HG02840 (cell line): ENCODE results near the gene MTURN.
"Not testable (repeated sequence)": the region's sequence is repeated elsewhere in the genome, so short reads cannot be mapped to it uniquely, and the experiment has no call there.

Experiments
- ATAC-seq: cut with Tn5 transposase; IDR thresholded peaks from one replicate; pipeline ENCODE4 v1.9.1; 2021; ENCODE audit warnings: mild to moderate bottlenecking, moderate library complexity, moderate number of reproducible peaks; ENCODE audit not compliant: unreplicated experiment, low FRiP score

The MTURN gene

DNA sequence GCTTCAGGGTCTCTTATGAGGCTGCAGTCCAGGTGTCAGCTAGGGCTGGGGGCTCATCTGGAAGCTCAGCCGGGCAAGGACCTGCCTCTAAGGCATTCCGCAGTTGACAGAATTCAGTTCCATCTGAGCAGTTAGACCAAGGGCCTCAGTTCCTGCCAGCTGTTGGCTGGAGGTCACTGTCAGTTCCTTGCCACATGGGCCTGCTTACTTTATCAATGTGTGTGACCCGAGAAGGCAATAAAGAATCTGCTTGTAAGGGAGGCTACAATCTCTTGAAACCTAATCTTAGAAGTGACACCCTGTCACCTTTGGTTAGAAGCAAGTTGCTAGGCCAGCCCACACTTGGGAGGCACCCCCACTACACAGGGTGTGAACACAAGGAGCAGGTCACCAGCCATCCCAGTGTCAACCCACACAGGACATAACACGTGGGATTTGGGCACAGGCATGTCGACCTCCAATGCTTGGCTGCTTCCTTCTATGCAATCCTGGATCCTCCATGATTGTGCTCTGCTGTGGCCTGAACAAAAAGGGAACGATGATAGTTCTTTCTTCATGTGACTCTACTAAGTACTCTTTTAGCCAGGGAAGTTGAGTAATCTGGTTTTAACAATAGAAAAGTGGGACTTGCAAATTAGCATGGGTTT, 41.8 kb downstream of the MTURN start:
- no peak for ATAC-seq

DNA sequence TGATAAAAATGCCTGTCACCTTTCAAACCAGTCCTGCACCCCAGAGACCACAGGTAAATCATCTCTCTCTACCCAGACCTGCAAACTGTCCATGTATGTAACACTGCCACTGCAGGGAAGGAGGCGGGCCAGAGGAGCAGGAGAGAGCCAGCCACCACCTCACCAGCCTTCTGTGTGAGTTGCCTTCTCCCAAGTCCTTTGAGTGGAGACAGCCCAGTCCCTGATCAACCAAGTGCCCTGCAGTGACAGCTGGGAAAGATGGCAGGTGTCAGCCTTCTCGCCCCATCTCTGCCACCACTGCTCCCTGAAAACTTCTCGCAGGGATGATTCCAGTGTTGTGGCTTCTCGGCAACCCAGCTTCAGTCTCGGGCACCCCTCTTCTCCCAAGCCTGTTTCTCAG, 42.4 kb downstream of the MTURN start:
- ATAC-seq: no peak

DNA sequence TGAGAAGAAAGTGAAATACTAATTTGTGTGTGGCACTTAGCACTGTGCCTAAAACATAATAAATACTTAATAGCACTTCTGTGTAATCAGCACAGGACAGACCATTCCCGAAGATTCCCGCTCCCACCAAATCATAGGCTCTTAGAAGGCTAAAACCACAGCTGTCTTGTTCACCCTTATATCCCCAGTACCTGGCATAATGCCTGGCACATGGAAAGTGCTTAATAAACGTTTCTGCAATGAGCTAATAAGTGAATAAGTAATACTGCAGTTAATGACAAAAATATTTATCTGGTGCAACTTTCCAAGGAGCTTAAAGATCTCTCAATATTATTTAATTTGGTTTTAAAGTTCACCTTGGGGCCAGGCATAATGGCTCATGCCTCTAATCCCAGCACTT, 43.2 kb downstream of the MTURN start:
- no peak for ATAC-seq

DNA sequence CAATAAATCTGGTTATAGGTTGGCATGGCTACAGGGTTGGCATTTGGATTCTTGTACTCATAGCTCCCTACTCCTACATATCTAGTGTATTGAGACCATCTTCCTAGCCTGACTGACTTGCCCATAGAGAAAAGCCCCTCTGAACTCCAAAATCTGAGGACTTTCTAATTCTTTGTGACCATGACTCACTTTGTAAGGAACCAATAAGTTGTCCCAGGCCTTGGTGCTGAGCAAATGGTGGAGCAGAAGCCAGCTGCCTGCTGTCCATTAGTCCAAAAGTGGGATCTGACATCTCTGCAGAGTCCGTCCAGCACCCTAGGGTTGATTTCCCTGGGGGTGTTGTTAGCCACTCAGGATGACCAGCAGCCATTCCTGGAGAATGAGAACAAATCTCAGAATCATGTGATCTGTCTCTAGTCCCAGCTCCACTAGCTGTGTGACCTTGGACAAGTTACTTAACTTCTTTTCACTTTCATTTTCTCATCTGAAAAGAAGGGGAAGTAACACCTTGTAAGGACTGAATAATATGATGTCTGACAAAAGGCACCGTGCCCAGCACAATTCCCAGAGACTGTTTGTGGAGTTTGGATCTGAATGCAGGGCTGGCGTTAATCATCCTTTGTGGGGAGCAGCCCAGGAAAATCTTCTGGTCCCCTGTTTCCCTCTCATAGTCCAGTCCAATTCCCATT, 44.1 kb downstream of the MTURN start:
- peak; percentile 75 for ATAC-seq

DNA sequence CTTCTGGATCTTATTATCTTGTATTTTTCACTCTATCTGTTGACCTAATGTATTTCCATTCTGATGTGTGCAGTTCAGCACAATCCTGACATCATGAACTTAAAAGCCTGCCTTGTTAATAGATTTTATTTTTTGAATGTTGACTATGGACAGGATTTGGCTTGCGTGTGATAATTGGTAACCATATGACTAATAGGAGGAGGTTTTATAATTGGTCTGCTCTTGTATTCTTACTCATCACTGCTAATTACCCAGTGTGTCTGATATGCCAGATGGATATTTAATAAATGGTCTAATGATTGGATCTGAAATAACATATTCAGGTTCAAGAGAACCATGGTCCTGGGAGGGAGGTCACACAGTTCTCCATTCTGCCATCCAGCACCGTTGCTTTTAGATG, 45.9 kb downstream of the MTURN start:
- ATAC-seq: no peak

DNA sequence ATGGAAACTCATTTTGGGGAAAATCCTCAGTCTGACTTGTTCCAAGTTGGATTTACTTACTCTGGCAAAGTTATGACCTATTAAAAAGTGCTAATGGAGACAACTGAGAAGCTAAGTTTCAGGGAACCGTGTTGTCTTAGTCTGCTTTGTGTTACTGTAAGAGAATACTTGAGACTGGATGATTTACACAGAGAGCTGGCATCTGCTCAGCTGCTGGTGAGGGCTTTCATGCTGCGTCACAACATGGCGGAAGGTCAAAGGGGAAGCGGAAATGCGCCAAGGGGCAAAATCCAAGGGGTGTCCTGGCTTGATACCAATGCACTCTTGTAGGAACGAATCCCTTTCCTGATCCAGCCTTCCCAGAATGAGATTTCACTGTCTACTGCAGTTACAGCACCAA, 46.4 kb downstream of the MTURN start:
- ATAC-seq: no peak

DNA sequence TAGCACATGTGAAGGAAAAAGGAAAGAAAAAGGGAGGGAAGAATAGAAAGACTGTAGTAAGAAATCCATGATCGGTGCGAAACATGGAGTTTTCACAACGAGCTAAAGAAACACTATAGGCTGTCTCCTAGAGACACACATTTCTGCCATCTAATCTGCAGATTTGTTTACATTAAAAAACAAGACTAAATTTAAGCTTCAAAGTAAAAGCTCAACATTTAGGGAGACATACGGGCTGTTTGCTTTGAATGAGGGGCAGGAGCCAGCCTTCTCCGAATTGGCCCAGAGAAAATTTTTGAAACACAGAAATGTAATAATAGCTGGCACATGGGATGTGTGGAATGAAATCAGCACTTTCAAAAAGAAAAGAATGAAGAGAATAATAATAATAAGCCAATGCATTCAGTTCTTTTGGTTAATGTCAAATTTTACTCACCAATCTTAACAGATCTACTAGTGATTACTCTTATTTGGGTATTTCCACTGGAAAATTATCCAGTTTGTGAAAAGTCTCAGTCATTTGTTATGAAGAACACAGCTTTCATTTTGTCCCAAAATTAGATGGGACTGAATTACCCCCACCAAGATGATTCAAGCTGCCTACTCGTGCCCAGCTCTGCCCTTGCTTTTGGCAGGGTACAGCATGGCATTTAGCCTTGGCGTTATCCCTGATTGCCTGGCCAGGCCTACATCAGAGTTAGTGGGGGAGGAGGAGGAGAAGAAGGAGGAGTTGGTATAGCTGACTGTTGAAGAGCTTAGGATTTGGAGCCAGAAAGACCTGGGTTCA, 47.1 kb downstream of the MTURN start:
- no peak for ATAC-seq

DNA sequence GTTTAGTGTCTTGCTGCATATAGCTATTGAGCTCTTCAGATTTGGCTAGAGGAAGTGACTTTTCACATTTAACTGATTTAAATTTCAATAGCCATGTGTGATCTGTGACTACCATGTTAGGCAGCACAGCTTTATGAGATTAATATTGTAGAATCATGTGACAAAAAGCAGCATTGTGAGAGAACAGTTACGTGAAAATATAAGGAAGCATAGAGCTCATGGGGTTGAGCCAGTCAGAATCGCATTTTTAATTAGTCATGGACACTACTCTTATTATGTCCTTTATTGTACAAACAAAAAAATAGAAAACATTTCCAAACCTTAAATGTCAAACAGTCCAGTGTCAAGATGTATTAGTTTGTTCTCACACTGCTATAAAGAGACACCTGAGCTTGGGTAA, 48.0 kb downstream of the MTURN start:
- no peak for ATAC-seq

DNA sequence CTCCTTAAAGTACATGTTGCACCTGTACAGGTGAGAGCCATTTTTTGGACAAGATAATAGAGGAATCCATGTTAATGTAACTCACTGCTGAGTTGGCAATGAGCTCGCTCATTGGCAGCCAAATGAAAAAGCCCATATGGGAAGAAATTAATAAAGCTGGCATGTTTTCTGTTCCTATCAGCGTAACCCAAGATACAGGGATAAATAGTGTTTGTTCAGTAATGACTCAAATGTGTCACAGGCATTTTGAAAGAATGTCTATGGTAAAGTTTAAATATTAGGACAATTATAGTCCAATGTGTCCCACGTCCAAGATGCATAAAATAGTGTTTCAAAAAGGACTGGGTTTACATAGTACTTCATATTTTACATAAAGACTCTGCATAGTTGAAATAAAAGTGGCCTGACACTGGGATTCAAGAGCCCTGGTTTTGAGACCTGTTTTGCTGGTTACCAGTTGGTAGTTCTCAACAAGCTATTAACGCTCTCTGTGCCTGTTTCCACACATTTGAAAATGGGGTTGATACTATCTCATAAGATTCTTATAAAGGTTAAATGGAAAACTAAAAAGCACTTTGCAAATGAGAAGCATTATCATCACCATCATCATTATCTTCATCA, 49.1 kb downstream of the MTURN start:
- ATAC-seq: no peak

DNA sequence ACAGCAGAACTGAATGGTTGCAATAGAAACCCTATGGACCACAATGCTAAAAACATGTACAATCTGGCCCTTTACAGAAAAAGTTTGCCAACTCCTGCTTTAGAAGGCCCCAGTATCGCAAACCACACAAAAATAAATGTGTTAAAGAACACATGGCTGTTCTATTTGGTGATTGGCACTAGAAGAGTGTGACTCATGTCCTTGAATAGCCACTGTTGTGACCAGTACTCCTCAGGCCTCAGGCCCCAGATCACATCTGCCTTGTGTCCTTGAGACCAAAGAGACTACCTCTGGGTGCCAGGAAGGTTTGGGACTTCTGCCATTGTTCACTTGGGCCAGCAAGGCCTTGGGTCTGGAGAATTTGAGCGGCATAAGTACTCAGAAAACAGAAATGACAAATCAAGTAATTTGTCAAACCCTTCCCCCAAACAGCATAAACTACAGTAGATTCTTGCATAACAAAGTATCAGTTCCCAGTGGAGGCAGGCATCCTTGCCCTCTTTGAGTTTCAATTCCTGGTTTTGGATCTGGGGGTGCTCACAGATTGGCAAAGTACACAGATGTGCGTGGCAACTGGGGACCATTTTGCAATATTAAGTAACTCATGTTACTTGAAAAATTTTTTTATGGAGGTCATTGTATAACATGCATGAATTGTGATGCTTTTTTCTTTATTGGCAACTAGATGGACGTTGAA, 50.2 kb downstream of the MTURN start:
- no peak for ATAC-seq

DNA sequence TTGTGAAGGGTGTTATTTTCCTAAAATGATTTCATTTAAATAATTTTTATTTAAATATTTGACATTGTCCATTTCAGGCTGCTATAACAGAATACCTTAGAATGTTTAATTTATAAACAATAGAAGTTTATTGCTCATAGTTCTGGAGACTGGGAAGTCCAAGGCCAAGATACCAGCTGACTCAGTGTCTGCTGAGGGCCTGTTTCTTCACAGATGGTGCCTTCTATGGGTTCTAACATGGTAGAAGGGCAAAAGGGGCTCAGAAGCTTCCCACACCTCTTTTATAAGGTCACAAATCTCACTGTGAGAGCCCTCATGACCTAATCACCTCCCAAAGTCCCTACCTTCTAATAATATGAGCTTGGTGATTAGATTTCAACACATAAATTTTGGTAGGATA, 50.7 kb downstream of the MTURN start:
- no peak for ATAC-seq

DNA sequence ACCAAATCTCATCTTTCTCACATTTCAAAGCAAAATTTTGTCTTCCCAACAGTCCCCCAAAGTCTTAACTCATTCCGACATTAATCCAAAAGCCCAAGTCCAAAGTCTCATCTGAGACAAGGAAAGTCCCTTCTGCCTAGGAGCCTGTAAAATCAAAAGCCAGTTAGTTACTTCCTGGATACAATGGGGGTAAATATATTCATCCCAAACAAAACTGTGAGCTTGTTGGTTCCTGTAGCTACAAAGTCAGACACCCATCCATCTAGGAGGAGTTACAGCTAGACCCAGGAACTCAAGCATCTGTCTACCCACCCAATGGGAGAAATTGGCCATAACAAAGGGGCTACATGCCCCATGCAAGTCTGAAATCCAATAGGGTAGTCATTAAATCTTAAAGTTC, 51.9 kb downstream of the MTURN start:
- ATAC-seq: no peak

DNA sequence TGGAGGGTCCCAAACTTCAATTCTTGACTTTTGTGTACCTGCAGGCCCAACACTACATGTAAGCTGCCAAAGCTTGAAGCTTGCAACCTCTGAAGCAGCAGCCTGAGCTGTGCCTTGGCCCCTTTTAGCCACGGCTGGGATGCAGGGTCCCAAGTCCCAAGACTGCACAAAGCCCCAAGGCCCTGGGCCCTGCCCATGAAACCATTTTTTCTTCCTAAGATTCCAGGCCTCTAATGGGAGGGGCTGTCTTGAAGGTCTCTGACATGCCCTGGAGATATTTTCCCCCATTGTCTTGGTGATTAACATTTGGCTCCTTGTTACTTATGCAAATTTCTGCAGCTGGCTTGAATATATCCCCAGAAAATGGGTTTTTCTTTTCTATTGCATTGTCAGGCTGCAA, 52.7 kb downstream of the MTURN start:
- no peak for ATAC-seq

DNA sequence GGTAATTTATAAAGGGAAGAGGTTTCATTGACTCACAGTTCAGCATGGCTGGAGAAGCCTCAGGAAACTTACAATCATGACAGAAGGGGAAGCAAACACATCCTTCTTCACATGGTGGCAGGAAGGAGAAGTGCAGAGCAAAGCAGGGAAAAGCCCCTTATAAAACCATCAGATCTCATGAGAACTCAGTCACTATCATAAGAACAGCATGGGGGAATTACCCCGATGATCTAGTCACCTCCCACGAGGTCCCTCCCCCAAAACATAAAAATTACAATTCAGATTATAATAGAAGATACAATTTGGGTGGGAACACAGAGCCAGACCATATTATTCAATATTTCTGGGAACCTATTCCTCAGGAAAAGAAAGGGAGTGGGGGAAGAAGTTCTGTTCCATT, 53.6 kb downstream of the MTURN start:
- ATAC-seq: not testable (repeated sequence)

DNA sequence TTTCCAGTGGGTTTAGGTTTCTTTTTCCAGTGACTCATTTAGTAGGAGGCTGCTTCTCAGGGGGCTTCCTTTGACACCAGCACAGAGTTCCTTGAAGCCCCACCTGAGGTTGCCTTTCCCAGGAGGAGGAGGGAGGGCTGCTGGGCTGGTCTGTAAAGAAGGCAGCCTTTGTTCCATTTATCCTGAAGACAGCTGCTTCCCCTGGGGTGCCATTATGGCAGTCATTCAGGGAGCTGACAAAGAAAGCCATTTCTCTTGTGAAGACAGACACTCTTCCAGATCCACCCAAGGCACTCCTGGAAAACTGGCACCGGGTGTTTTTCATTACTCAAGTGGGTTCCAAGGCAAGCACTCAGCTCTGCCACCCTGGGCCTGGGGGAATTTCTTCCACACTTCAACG, 54.0 kb downstream of the MTURN start:
- no peak for ATAC-seq

DNA sequence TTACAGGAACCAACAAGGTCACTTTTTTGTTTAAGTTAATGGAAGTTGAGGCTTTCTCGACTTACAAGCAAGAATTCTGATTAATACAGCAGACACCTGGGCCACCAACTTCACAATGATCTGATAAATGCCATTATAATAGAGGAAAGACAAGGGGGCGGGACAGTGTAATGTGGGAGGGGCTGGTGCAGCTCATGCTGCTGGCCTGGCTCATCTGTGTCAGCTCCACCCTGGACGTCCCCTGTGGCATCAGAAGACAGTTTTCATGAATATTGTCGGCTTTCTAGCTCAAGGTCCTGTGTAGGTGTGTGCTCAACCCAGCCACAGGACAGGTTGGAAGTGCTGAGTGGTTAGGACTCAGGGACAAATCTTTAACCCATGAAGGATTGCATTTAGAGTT, 57.0 kb downstream of the MTURN start:
- no peak for ATAC-seq

DNA sequence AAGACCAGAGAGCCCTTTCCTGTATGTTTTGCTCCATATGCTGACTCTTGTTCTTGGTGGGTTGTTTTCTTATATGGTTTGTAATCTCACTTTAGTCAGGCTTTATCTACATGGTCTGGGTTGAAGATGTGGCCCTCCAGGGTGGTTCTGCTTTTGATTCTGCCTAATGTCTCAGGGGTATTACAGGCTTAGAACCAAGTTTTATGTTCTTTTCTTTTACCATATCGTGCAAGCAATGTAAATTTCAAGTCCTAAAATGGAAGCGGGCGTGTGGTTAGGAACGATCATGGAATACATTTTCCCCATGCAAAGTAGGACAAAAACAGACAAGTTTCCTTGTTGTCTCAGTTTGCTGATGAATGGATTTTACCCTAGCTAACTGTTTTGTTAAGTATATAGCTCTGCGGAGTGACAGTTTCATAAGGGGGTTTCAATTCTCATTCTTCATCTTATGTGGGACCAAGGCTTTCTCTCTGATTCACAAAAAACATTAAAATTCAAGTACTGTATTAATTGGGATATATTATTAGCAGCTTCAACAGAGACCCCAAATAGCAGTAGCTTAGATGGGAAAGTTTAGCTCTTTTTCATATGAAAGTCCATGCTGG, 58.7 kb downstream of the MTURN start:
- no peak for ATAC-seq

DNA sequence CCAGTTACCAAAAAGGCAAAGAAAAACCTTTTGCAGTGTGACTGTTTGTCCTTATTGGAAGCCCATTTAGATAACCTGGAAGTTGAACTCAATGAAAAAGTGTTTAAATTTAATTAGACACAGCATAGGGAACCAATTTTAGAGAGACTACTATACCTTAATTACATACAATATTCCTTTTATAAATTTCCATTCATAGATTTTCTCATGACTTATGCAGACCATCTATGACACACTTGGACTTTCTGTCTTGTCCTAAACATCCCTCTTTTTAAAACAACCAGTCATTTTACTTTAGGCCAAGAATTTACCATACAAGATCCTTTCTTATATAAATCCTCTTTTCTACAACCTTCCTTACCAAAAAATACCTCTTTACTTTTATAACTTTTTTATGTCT, 61.6 kb downstream of the MTURN start:
- ATAC-seq: no peak

DNA sequence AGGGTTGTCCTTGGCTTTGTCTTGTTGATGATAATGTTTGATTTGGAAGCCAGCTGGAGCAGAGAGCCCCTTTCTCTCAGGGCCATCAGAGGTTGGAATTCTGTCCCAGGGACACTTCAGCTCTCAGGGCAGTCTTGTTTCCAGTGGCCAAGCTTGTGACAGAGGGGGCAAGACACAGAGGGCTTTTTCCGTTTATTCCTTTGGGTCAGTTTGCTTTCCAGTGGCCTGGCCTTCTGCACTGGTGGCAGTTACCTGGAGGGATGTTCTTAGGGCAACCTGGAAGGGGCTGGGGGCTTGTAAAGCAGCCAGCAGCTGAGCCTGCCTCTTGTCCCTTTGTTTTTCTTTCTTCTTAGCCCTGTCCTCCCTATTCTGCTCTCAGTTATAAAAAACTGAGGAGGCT, 62.7 kb downstream of the MTURN start:
- no peak for ATAC-seq

DNA sequence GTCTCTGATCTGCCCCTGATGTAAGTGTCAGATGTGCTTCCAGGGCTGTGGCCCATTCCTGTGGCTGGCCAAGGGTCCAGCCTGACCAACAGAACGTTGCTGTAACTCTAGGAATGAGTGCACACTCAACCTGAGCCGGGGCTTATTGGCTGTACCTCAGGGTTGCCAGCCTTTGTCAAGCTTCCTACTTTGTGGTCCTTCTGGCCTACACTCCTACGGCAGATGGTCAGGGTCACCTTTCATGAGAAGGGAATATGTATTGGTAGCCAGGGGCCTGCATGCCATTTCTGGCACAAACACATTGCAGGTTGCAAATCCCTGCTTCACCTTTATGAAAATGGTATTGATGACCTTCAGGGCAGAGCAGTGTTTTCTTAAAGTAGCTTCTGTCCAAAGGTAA, 64.5 kb downstream of the MTURN start:
- ATAC-seq: no peak
